Heart right ventricle (tissue), 16 donors: ENCODE results near the gene ZNF853. TPM values are rescaled to one million over a fixed set of nuclear protein-coding genes. Genes with fewer than 3 reads are reported as not detected.
A peak's percentile ranks its signal among the peaks of the same experiment; 100 is the strongest.
"Not testable (repeated sequence)": the region's sequence is repeated elsewhere in the genome, so short reads cannot be mapped to it uniquely, and the experiment has no call there.

Experiments
- ATAC-seq, 8 donors: fragments of 200-7000 bp; cut with Tn5 transposase; one replicate each; pipeline ENCODE4 v1.9.1; 2020; ENCODE audit warnings: mild to moderate bottlenecking in 8 of 8, moderate library complexity in 8 of 8, moderate number of reproducible peaks in 1 of 8
- DNase-seq, 2 donors: peaks; one replicate each; pipeline ENCODE4 v3.0.0-alpha.2; 2020
- H3K27ac ChIP-seq, 10 donors: fragments of 200-600 bp; sonication (generic) in 2 of 10; one replicate each; pipeline versions ENCODE4 v1.5.0 to v1.8.0; 2020 to 2022; ENCODE audit warnings: mild to moderate bottlenecking in 3 of 10
- H3K27me3 ChIP-seq, 7 donors: fragments of 200-600 bp; one replicate each; pipeline ENCODE4 v1.8.0; 2021 to 2022; ENCODE audit warnings: mild to moderate bottlenecking in 2 of 7
- H3K36me3 ChIP-seq, 9 donors: fragments of 200-600 bp; sonication (generic) in 1 of 9; one replicate each; pipeline versions ENCODE4 v1.5.0 to v1.8.0; 2020 to 2022; ENCODE audit warnings: mild to moderate bottlenecking in 2 of 9
- H3K4me1 ChIP-seq, 9 donors: fragments of 200-600 bp; sonication (generic) in 1 of 9; one replicate each; pipeline versions ENCODE4 v1.5.0 to v1.8.0; 2020 to 2022; ENCODE audit warnings: mild to moderate bottlenecking in 4 of 9
- H3K4me3 ChIP-seq, 10 donors: fragments of 200-600 bp; sonication (generic) in 2 of 10; one replicate each; pipeline versions ENCODE4 v1.5.0 to v1.8.0; 2020 to 2022; ENCODE audit warnings: mild to moderate bottlenecking in 7 of 10, moderate library complexity in 2 of 10
- H3K9me3 ChIP-seq, 11 donors: fragments of 200-600 bp in 10 of 11; sonication (generic) in 2 of 11; one replicate each; pipeline versions ENCODE4 v1.5.0 to v1.8.0; 2013 to 2022; ENCODE audit warnings: mild to moderate bottlenecking in 2 of 11, control low read depth in 1 of 11, moderate library complexity in 1 of 11
- CTCF ChIP-seq, 9 donors: fragments of 200-600 bp; sonication (generic) in 2 of 9; IDR thresholded peaks; one replicate each; pipeline versions ENCODE4 v1.5.0 to v1.8.0; 2021 to 2022; ENCODE audit warnings: antibody characterized with exemption in 9 of 9, mild to moderate bottlenecking in 5 of 9, moderate library complexity in 1 of 9
- WGBS, 2 donors: extraction: QIAGEN DNeasy Blood & Tissue Kit; methylation state at CpG; one replicate each; pipeline ENCODE4 v1.1.7; 2013; ENCODE audit warnings: inconsistent platforms in 1 of 2; 5-methylcytosine and 5-hydroxymethylcytosine counted together
- intact Hi-C, 10 donors: fragments of 100-400 bp; cut with DNase I; formaldehyde crosslinking; loops; one replicate each; pipeline versions ENCODE4 v1.11.1 to v1.14.2; 2022
- polyA plus RNA-seq, 2 donors: library from polyadenylated mRNA; stranded (reverse); fragments of 200-250 nt; gene quantifications; one replicate each; pipeline ENCODE4 v1.2.3, GENCODE V29; 2013
- total RNA-seq, 10 donors: library from RNA; stranded (reverse); fragmentation: NEBNext Ultra II Directional in 3 of 10; extraction: Animal tissue kit (Norgen Biotek cat#: 25700) in 3 of 10; gene quantifications; one replicate each; pipeline versions ENCODE4 v1.2.1 to v1.2.4, GENCODE V29; 2021 to 2023
- donor health status: Arrhythmogenic right ventricular cardiomyopathy.
- donor health status: ischemic (EF 13 %, LVEDD 7.1; RV severe dilation, severe dysfunction).
- donor health status: healthy with polysubstance abuse.
- donor health status: DM: no; HTN: yes; CAD: no.
- donor health status: DM: no; HTN: no; CAD: no.
- donor health status: ischemic (EF 25% LVEDD 6.9; RV normal size, moderate dysfunction).
- donor health status: ischemic (EF 25% LVEDD 5.7; RV mildly dilated, moderate dysfunction).
- donor health status: healthy.
- donor health status: DM: yes; HTN: yes; CAD: no.
- donor health status: Ischemic cardiomyopathy.
- donor health status: ischemic (EF 35%, LVEDD 5.7; RV mildly dilated, moderate dysfunction).
- donor health status: nonischemic (EF 11% LVEDD 7.7; RV severe dilation, severe dysfunction).
- donor health status: DM: yes; HTN: yes; CAD: no.
- donor health status: PGD.
- donor health status: ischemic (EF 29% LVEDD 5.4; RV normal size, mild dysfunction).
- donor health status: nonischemic (EF 23%, LVEDD 6.1; RV moderate dilation, normal function).

Gene ZNF853
- total and polyA plus RNA-seq, 12 donors, result 1.2 to 16.3 (median 13.2) TPM

- no peak overlapping the region for H3K4me3 ChIP-seq
- peaks cover 0 to 5% (median 0%) of the 10 kb centered on the region in 7 donors for H3K27me3 ChIP-seq
- H3K4me1 ChIP-seq, result peaks cover 0 to 15% (median 7%) of the 10 kb centered on the region in 9 donors
- 76 to 83% methylated on average over 9 of the region's 9 CpGs for WGBS, 2 donors
- ATAC-seq, result no peak
- H3K9me3 ChIP-seq, result no peaks in the 10 kb centered on the region
- no peak for DNase-seq
- no peak for TF ChIP-seq CTCF (IDR thresholded peaks at IDR 0.05)
- no peak overlapping the region for H3K27ac ChIP-seq
- H3K36me3 ChIP-seq, result peaks cover 0 to 12% (median 0%) of the 10 kb centered on the region in 9 donors
- intact Hi-C loops, result loop anchor here in 1 of 10 donors (10.0 kb wide), 1 partner anchor 61 kb away; no protein-coding TSS in a partner anchor
Measured at GRCh38 chr7:6575281-6576023, 40.0 kb upstream of the ZNF853 start.

- Histone ChIP-seq H3K36me3 (peaks cover 0 to 19% (median 4%) of the 10 kb centered on the region in 9 donors), H3K9me3 (no peaks in the 10 kb centered on the region), H3K27ac (peak overlapping the region in 8 of 10 donors; percentile 92 to 97 (median 96)), H3K27me3 (no peaks in the 10 kb centered on the region), H3K4me1 (peaks cover 0 to 15% (median 7%) of the 10 kb centered on the region in 9 donors), H3K4me3 (peak overlapping the region in 9 of 10 donors; percentile 58 to 91 (median 76))
- WGBS, 2 donors, result 74% methylated on average over 14 of the region's 14 CpGs
- DNase-seq, result no peak
- intact Hi-C loops, result loop anchor here in 1 of 10 donors (10.0 kb wide), 1 partner anchor 61 kb away; no protein-coding TSS in a partner anchor
- no peak for TF ChIP-seq CTCF (IDR thresholded peaks at IDR 0.05)
- no peak for ATAC-seq
Measured at GRCh38 chr7:6576024-6576866, 39.2 kb upstream of the ZNF853 start.

GRCh38 chr7:6576867-6577368, 38.5 kb upstream of the ZNF853 start:
- Histone ChIP-seq H3K4me3 (peak overlapping the region; percentile 41 to 91 (median 76)), H3K36me3 (peaks cover 0 to 26% (median 11%) of the 10 kb centered on the region in 9 donors), H3K27ac (peak overlapping the region; percentile 76 to 97 (median 96)), H3K4me1 (peaks cover 0 to 15% (median 7%) of the 10 kb centered on the region in 9 donors)
- H3K9me3 ChIP-seq, H3K27me3 ChIP-seq, DNase-seq, ATAC-seq: not testable (repeated sequence)
- 12 to 17% methylated on average over 14 of the region's 14 CpGs for WGBS, 2 donors
- intact Hi-C loops, result loop anchor here in 1 of 10 donors (10.0 kb wide), 1 partner anchor 62 kb away; no protein-coding TSS in a partner anchor

- H3K4me1 ChIP-seq, result peaks cover 0 to 15% (median 7%) of the 10 kb centered on the region in 9 donors
- peak; percentile 89 to 93 for DNase-seq
- no peaks in the 10 kb centered on the region for H3K9me3 ChIP-seq
- peak; percentile 97 to 99 (median 98) for ATAC-seq
- intact Hi-C loops, result loop anchor here in 1 of 10 donors (10.0 kb wide), 1 partner anchor 63 kb away; no protein-coding TSS in a partner anchor
- peak within 1 kb of the TSS; percentile 76 to 97 (median 96) for H3K27ac ChIP-seq
- no peak for TF ChIP-seq CTCF (IDR thresholded peaks at IDR 0.05)
- H3K27me3 ChIP-seq, result no peaks in the 10 kb centered on the region
- WGBS, 2 donors, result 17% methylated on average over 51 of the region's 51 CpGs
- peaks cover 0 to 32% (median 13%) of the 10 kb centered on the region in 9 donors for H3K36me3 ChIP-seq
- peak within 1 kb of the TSS; percentile 41 to 91 (median 76) for H3K4me3 ChIP-seq
Measured at GRCh38 chr7:6577369-6578113, 37.9 kb upstream of the ZNF853 start, which contains the start of gene ZDHHC4. ZDHHC4 (plus strand) TSS chr7:6577454; CDS start chr7:6580562, 3,108 bp downstream.
